Epidermal melanocyte (primary cell): ENCODE measurements around the gene MYH6.
"Not testable (repeated sequence)": the region's sequence is repeated elsewhere in the genome, so short reads cannot be mapped to it uniquely, and the experiment has no call there.

ENCODE experiments used
- DNase-seq: peaks from one replicate; pipeline ENCODE4 v3.0.0; 2011; ENCODE audit warnings: low spot score; ENCODE audit not compliant: insufficient read length

The MYH6 gene

GRCh38 chr14:23415821-23416778 is 8.0 kb upstream of the MYH6 start:
- DNase-seq: no peak

DNA sequence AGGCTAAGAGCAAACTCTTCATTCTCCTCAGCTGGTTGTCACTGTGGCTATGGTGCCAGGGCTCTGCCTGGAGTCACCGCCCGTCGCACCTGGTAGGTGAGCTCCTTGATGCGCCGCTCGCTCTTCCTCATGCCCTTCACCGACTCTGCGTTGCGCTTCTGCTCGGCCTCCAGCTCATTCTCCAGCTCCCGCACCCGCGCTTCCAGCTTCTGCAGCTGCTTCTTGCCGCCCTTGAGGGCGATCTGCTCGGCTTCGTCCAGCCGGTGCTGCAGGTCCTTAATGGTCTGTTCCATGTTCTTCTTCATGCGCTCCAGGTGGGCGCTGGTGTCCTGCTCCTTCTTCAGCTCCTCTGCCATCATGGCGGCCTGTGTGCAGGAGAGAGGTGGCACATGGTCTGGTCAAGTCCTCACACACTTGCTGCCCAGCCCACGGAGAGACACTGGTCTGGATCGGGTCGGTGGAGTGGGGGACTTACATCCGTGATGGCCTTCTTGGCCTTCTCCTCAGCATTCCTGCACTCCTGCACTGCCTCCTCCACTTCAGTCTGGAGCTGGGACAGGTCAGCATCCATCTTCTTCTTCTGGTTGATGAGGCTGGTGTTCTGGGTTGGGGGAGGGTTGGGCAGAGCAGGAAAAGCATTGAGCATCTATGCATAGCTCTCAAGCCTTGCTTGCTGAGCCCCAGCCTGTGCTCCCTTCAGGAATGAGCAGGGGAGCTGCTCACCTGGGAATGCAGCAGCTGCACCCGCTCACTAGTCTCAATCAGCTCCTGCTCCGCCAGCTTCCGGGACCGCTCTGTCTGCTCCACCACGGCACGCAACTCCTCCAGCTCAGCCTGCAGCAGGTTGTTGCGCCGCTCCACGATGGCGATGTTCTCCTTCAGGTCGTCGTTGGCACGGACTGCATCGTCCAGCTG is 7.1 kb upstream of the MYH6 start:
- DNase-seq: no peak

- DNase-seq: no peak
Measured at GRCh38 chr14:23414254-23414653, 6.2 kb upstream of the MYH6 start.

DNA sequence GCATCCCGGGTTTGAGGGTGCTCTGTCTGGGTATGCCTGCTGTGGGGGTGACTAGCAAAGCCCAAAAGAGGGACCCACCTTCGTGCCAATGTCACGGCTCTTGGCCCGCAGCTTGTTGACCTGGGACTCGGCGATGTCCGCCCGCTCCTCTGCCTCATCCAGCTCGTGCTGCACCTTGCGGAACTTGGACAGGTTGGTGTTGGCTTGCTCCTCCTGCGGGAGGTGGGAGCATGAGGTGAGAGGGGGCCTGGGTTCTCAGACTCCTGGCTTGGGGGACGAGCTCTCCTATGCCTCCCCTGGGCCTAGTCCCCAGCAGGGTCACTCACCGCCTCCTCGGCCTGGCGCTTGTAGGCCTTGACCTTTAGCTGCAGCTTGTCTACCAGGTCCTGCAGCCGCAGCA is 5.6 kb upstream of the MYH6 start:
- DNase-seq: no peak

DNA sequence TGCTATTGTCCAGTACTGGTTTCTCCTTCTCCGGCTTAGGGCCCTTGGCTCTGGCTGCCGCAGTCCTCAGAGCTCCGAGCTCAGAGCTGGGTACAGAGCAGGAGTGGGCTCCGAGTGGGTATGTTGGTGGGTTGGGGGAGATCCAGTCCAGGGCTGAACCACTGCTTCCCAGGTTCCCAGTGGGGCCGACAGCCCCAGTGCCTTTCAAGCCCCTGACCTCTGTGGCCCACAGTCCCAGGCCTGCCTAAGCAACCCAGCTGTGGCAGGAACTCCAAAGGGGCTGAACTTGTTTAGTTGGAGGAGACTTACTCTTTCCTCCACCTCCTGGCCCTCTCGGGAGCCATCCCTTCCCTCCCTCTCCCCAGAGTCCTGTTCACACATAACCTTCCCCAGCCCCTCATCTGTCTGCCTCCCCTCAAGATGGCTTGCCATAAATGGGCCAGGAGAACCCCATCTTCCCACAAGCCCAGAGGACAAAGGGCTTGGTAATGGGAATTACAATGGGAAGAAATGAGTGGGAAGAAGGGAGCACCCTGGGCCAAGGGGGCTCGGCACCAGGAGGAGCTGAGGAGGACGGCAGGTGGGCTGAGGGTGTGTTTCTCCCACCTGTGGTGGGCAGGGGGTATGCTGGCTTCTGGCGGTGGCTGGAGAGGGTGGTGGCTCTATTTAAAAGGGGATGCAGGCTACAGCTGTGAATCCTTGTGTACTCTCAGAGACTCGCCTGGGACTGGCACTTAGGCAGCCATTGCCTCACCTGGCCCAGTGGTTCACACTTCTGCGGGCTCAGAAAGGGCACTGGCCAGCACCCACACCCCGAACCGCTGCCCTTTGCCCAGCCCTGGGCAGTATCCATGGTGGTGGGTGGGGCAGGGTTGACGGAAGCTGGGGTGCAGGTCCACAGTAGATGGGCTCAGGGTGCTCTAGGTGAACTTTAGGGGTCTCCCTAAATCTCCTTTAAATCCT is 3.8 kb upstream of the MYH6 start:
- no peak for DNase-seq

DNA sequence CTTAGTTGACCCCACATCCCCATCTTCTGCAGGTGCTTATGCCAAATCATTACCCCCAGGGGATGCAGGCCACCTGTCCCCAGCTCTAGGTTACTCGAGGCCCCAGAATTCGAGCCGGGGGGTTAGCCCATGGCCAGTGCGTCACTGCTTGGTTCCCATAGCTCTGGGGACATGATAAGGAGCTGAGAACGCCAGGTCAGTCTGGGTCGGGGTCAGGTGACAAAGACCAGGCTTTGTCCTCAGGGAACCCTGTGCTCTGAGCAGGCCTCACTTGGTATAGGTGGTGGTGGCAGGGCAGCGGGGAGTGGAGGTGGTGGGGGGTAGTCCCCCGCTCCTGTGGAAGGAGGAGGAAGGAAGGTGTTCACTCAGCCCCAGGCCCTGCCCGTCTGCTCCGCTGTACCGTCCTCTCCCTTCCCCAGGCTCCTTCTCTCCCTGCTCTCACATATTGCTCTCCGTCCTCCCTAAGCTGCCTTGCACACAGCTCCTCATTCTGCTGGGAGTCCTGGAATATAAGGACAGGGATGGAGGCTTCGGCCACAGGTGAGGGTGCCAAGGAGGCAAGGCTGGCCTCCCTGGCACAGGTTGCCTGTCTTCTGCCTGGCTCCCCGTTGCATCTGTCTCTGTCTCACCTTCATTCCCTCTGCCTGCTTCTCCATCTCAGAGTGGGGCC is 2.0 kb upstream of the MYH6 start:
- no peak for DNase-seq

DNA sequence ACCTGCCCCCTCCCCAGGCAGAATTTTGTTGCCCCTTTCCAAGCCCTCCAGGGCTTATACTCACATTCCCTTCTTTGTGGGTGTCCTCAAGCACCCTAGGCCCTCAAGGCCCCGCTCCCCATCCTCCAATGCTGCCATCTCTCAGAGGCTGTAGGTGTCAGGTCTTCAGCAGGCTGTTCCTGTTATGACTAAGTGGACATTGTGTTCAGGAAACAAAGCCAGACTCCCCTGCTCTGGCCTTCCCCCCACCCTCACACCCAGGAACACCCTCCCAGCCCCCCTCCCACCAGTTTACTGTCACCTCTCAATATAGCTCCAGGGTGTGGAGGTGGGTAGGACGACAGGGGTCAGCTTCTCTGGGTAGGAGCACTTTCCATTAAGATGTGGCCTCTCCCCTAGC is 1.4 kb upstream of the MYH6 start:
- DNase-seq: no peak

- no peak for DNase-seq
Measured at GRCh38 chr14:23408307-23408630, 196 bp upstream of the MYH6 start.

DNA sequence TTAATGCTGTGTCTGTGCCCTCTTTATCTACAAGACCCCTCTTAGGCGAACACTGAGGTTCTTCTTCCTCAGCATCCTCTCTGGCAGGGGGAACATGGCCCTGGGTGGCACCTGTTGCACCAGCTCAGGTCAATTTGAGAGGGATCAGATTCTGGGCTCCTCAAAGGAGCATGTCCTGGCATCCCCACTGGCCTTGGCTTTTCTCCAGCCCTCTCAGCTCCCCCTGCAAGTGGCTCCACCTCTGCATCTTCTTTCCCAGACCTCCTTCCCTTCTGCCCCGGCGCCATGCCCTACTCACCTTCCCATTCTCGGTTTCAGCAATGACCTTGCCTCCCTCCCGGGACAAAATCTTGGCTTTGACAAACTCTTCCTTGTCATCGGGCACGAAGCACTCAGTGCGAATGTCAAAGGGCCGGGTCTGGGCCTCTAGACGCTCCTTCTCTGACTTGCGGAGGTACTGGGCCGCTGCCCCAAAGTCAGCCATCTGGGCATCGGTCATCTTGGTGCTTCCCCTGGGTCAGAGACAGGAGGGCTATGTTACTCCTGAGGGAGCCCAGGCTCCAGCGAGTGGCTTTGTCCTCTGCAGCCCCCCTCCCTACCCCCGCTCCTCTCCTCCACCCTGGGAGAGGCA is 1.2 kb downstream of the MYH6 start:
- no peak for DNase-seq

GRCh38 chr14:23406244-23406643 is 1.8 kb downstream of the MYH6 start:
- no peak for DNase-seq

GRCh38 chr14:23405516-23406025 is 2.5 kb downstream of the MYH6 start:
- no peak for DNase-seq

DNA sequence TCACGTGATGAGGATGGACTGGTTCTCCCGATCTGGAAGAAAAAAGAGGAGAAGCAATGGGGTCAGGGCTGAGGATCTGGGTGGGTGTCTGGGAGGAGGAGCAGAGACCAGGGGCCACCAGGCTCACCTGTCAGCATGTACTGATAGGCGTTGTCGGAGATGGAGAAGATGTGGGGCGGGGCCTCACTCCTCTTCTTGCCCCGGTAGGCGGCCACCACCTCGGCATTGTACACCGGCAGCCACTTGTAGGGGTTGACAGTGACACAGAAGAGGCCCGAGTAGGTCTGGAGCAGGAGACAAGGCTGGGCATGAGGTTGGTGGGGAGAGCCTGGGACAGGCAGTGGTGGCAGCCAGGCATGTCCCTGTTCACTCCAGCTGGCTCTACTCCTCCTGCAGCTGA is 3.0 kb downstream of the MYH6 start:
- no peak for DNase-seq

DNA sequence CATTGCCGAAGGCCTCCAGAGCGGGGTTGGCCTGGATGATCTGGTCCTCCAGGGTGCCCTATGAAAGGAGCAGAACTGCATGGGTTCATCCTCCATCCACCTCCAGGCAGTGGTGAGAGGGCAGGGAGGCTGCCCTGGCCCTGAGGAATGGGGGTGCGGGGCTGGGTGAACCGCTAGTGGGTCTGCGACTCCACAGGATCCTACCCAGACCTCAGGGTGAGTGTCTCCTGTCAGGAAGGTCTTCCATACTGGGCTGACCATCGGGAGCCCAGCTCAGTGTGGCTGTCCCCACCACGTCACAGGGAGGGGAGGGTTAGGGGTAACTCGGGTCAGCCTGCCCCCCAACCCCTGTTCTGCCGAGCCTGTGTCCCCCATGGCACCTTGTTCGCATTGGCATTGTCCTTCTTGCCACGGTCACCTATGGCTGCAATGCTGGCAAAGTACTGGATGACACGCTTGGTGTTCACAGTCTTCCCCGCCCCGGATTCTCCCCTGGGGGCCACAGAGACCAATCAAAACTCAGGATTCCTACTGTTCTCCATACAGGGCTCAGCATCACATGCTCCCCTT is 3.7 kb downstream of the MYH6 start:
- DNase-seq: no peak

DNA sequence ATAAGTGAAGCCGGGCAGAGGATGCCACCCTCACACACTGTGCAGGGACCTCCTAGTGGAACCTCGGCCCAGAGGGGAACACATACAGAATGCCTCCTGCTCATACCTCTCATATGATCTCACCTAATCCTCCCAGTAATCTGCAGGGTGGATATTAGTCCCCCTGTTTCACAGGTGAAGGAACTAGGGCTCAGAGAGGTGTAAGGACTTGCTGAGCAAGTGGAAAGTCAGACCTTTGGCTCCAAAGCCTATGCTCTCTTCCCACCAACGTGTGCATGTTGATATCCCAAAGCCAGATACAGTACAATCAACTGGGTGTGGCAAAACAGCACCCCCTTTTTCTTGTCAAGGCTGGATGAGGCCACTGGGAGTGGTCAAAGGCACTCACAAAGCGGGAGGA is 4.2 kb downstream of the MYH6 start:
- DNase-seq: no peak

DNA sequence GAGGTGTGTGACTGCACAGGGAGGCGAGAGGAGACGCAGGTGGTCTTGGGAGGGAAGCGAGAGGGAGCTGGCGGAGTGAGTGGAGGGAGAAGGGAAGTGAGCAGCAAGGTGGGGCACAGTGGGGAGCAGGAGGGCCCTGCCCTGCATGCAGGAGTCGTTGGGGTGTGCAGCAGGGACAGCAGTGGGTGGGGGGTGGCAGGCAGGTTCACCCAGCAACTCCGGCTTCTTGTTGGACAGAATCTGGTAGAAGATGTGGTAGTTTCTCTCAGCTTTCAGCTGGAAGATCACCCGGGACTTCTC is 5.0 kb downstream of the MYH6 start:
- DNase-seq: no peak

GRCh38 chr14:23402296-23403138 is 5.6 kb downstream of the MYH6 start:
- DNase-seq: no peak

- DNase-seq: no peak
Measured at GRCh38 chr14:23401291-23401690, 6.8 kb downstream of the MYH6 start.

DNA sequence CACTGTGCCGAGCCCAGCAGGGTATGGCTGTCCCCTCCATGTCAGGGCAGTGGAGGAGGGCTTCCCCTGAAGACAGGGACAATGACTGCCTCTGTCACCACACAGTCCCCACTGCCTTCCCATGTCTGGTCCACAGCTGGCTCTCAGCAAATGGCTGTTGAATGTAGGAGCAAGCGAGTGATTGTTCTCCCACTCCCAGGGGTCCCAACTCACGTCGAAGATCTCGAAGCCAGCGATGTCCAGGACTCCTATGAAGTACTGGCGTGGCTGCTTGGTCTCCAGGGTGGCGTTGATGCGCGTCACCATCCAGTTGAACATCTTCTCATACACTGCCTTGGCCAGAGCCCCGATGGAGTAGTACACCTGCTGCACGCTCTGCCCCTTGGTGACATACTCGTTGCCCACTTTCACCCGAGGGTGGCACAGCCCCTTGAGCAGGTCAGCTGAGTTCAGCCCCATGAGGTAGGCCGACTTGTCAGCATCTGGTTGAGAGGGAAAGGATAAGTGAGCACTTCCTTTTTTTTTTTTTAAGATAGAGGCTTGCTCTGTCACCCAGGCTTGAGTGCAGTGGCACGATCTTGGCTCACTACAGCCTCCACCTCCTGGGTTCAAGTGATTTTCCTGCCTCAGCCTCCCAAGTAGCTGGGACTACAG is 7.5 kb downstream of the MYH6 start:
- not testable (repeated sequence) for DNase-seq
